Naive B cell (primary cell): ENCODE measurements around the gene ANXA5. TPM values are rescaled to one million over a fixed set of nuclear protein-coding genes. Genes with fewer than 3 reads are reported as not detected.

Source experiments
- ATAC-seq, 2 donors: fragments of 150-1000 bp; cut with Tn5 transposase; 2 replicates each; pipeline ENCODE4 v1.10.0; 2021; ENCODE audit warnings: low read depth in 2 of 2, mild to moderate bottlenecking in 2 of 2, moderate library complexity in 2 of 2
- DNase-seq: peaks from one replicate; pipeline ENCODE4 v3.0.0; 2022
- H3K27ac Mint-ChIP-seq, 6 donors: one replicate each; pipeline ENCODE4 v1.8.0; 2020 to 2022; ENCODE audit warnings: mild to moderate bottlenecking in 6 of 6, mixed read lengths in 6 of 6, moderate library complexity in 5 of 6, inconsistent platforms in 2 of 6
- H3K27me3 Mint-ChIP-seq, 3 donors: one replicate each; pipeline ENCODE4 v1.8.0; 2021 to 2022; ENCODE audit warnings: mixed read lengths in 3 of 3, mild to moderate bottlenecking in 1 of 3
- H3K36me3 Mint-ChIP-seq, 2 donors: one replicate each; pipeline ENCODE4 v1.8.0; 2020 to 2022; ENCODE audit warnings: mixed read lengths in 2 of 2, inconsistent platforms in 1 of 2, mild to moderate bottlenecking in 1 of 2
- H3K4me1 Mint-ChIP-seq, 3 donors: one replicate each; pipeline ENCODE4 v1.8.0; 2020 to 2022; ENCODE audit warnings: mixed read lengths in 3 of 3, inconsistent platforms in 1 of 3, mild to moderate bottlenecking in 1 of 3, moderate library complexity in 1 of 3
- H3K4me3 Mint-ChIP-seq, 8 donors: one replicate each; pipeline ENCODE4 v1.8.0; 2020 to 2022; ENCODE audit warnings: mild to moderate bottlenecking in 8 of 8, mixed read lengths in 8 of 8, moderate library complexity in 8 of 8, inconsistent platforms in 2 of 8
- H3K9me3 Mint-ChIP-seq, 7 donors: one replicate each; pipeline ENCODE4 v1.8.0; 2020 to 2022; ENCODE audit warnings: mixed read lengths in 7 of 7, mild to moderate bottlenecking in 5 of 7, inconsistent platforms in 2 of 7, moderate library complexity in 1 of 7
- polyA plus RNA-seq, 6 donors: library from polyadenylated mRNA; unstranded; fragments of 300-500 nt; fragmentation: Illumina TruSeq; gene quantifications; one replicate each; pipeline ENCODE4 v1.2.3, GENCODE V29; 2021; ENCODE audit warnings: low read depth in 6 of 6

The ANXA5 gene
- polyA plus RNA-seq, 6 donors from 2014 or later, result 101 to 219 (median 118) TPM

DNA sequence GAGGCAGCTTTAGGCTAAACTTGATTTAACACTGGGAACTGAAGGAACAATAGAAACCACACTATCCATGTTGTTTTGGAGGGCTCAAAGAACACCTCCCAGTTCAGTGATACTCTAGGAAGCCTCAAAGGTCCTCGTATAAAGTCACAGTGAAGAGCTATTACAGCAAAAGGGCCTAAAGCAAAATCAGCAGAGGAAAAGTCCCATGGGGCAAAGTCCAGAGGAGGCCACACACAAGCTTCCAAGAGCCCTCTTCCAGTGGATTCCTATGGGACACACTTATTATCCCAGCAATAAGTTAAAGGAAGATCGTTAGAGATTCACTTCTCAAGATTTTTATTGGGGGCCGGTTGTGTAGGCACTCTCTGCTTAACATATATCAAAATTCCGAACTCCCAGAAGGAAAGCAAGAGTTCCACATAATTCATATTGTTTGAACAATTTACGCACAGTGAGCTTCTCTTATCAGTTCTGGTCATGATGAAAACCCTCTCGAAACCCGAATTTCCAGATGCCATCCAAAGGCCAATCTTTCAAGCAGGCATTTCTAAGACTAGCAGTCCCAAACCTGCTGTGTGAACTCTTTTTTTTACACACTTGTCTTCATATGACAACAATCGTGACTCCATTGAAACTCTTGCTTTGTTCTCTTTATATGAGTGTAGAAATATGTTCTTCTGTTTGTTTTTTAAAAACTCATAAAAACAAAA, 53.7 kb downstream of the ANXA5 start:
- Mint-ChIP-seq H3K4me1 (no peaks in the 10 kb centered on the region), H3K9me3 (no peaks in the 10 kb centered on the region), H3K27me3 (peaks cover 8 to 23% (median 16%) of the 10 kb centered on the region in 3 donors), H3K27ac (no peak overlapping the region), H3K36me3 (no peaks in the 10 kb centered on the region), H3K4me3 (no peak overlapping the region)
- ATAC-seq, result no peak
- DNase-seq, result no peak

DNA sequence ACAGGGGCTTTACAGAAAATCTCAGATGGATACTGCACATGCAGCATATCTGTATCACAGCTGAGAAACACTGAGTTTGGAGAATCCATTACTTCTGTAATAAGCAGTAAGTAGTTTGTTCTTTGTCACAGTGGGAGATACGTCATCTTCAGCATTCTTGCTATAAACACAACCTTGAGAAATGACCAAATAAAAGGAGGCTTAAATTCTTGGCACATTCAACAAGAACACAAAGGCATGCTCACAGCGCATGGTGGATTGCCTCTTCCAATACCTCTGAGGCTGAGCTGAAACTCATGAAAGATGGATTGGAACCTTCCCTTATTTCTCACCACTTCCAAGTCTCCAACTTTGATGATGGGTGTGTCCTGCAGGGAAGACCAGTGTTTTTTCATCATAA, 54.5 kb downstream of the ANXA5 start:
- DNase-seq, result no peak
- Mint-ChIP-seq H3K4me1 (no peaks in the 10 kb centered on the region), H3K27ac (no peak overlapping the region), H3K4me3 (no peak overlapping the region), H3K27me3 (peaks cover 3 to 17% (median 16%) of the 10 kb centered on the region in 3 donors), H3K36me3 (no peaks in the 10 kb centered on the region), H3K9me3 (no peaks in the 10 kb centered on the region)
- ATAC-seq, result no peak

DNA sequence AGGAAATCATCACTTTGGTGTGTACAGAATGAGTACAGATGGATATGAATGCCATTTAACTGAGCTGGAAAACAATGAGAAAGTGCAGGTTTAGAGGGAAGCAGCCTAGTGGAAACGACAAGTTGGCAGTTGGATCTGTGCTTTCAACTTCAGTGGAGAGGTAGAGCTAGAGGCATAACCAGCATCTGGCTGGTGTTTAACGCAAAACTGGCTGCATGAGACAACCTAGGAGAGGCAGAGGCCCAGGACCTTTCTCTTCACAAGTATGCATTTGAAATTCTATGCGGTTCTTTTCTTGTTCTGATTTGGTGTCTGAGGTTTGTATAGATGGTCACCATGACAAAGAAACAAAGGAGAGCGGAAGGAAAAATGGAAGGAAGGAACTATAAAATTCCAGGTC, 63.1 kb downstream of the ANXA5 start:
- Mint-ChIP-seq H3K4me1 (no peaks in the 10 kb centered on the region), H3K9me3 (no peaks in the 10 kb centered on the region)

DNA sequence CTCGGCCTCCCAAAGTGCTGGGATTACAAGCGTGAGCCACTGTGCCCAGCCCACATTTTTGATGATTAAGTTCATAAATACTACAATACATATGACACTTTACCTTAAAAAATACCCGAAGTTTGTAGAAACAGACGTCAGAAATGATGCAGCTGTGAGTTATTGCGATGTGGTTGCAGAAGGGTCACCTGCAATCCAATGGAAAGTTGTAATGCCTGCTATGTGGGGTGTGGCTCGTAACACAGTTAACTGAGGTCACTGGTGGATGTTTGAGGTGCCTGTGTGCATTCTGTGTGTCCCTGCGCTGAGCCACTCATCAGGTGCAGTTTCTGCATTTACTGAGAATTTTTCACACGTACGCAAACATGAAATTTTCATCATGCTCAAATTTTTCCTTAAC, 64.1 kb downstream of the ANXA5 start:
- no peak for DNase-seq
- H3K9me3 Mint-ChIP-seq, result no peaks in the 10 kb centered on the region
- H3K27ac Mint-ChIP-seq, result no peak overlapping the region
- H3K4me3 Mint-ChIP-seq, result no peak overlapping the region
- ATAC-seq, result no peak
- no peaks in the 10 kb centered on the region for H3K36me3 Mint-ChIP-seq
- H3K27me3 Mint-ChIP-seq, result peaks cover 9 to 31% (median 19%) of the 10 kb centered on the region in 3 donors
- no peaks in the 10 kb centered on the region for H3K4me1 Mint-ChIP-seq

More for the DNA sequence above, 63.1 kb downstream of the ANXA5 start:
- DNase-seq (no peak), ATAC-seq (no peak)
- Mint-ChIP-seq H3K4me3 (no peak overlapping the region), H3K27ac (no peak overlapping the region), H3K27me3 (peaks cover 9 to 33% (median 19%) of the 10 kb centered on the region in 3 donors), H3K36me3 (no peaks in the 10 kb centered on the region)

Other genes starting within 250 kb of the ANXA5 start
- not detected for gene SMIM43, start 68.2 kb upstream of the ANXA5 start, polyA plus RNA-seq
- 10 to 100 TPM; 12.0 to 45.3 (median 40.1) TPM for gene EXOSC9, start 104.3 kb upstream of the ANXA5 start, polyA plus RNA-seq
- gene CCNA2, start 126.9 kb upstream of the ANXA5 start, polyA plus RNA-seq, result under 1 TPM in 3 of 6 donors, not detected in 3; 0.08 to 0.31 (median 0.13) TPM
- gene BBS7, start 173.5 kb upstream of the ANXA5 start, polyA plus RNA-seq, result 1 to 10 TPM; 2.0 to 9.5 (median 5.1) TPM